Measurements from ENCODE around the gene CEP55. TPM values are rescaled to one million over a fixed set of nuclear protein-coding genes. Genes with fewer than 3 reads are reported as not detected.

The CEP55 gene
- total and polyA plus RNA-seq, 4 donors, result under 0.01 to 4.1 (median 0.46) TPM

DNA sequence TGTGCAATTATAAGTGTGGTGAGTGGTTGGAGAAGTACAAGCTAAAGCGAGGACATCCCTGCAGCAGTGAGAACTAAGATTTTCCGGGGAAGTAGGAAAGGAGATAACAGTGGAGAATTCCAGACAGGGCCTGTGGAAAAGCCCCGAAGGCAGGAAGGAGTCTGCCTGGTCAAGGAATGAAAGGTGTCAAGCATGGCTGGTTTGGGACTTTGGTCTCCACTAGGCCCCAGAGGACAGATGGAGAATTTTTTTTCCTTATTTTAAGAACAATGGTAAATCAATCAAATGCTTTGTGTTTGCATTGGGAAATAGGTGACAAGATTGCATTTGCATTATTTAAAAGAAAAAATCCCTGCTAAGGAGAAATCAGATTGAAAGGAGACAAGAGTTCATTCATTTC is 3.2 kb upstream of the CEP55 start:
- Histone ChIP-seq H3K27me3 (ENCODE audit: control insufficient read depth in 4 of 4, insufficient read depth in 4 of 4, low read length in 3 of 4) (no peaks in the 10 kb centered on the region), H3K4me1 (ENCODE audit: control insufficient read depth in 4 of 4, insufficient read depth in 4 of 4, low read length in 3 of 4) (peaks cover 3 to 13% (median 8%) of the 10 kb centered on the region in 4 donors), H3K36me3 (ENCODE audit: control insufficient read depth in 4 of 4, insufficient read depth in 3 of 4, low read depth in 1 of 4, low read length in 3 of 4) (no peaks in the 10 kb centered on the region), H3K27ac (ENCODE audit: low read depth in 1 of 2, low read length in 2 of 2) (no peak overlapping the region), H3K9me3 (ENCODE audit: control insufficient read depth in 4 of 4, low read length in 3 of 4) (no peaks in the 10 kb centered on the region), H3K4me3 (ENCODE audit: low read depth in 1 of 3, low read length in 3 of 3) (no peak overlapping the region), H3K9ac (ENCODE audit: low read depth in 1 of 2, low read length in 2 of 2) (no peak overlapping the region)
- no peak for DNase-seq (ENCODE audit: low spot score)
- TF ChIP-seq GABPA (IDR thresholded peaks at IDR 0.05 in 1 of 2, conservative IDR thresholded peaks at IDR 0.05 in 1 of 2), result no peak
- TF ChIP-seq, protein P1, sequence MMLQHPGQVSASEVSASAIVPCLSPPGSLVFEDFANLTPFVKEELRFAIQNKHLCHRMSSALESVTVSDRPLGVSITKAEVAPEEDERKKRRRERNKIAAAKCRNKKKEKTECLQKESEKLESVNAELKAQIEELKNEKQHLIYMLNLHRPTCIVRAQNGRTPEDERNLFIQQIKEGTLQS (IDR thresholded peaks at IDR 0.05), result no peak
- TF ChIP-seq RAD21 (IDR thresholded peaks at IDR 0.05), result no peak
- no peak for TF ChIP-seq RXRA (IDR thresholded peaks at IDR 0.05)
- no peak for TF ChIP-seq SP1 (IDR thresholded peaks at IDR 0.05)
- TF ChIP-seq NR2F2 (IDR thresholded peaks at IDR 0.05), result no peak
- TF ChIP-seq, protein P2, sequence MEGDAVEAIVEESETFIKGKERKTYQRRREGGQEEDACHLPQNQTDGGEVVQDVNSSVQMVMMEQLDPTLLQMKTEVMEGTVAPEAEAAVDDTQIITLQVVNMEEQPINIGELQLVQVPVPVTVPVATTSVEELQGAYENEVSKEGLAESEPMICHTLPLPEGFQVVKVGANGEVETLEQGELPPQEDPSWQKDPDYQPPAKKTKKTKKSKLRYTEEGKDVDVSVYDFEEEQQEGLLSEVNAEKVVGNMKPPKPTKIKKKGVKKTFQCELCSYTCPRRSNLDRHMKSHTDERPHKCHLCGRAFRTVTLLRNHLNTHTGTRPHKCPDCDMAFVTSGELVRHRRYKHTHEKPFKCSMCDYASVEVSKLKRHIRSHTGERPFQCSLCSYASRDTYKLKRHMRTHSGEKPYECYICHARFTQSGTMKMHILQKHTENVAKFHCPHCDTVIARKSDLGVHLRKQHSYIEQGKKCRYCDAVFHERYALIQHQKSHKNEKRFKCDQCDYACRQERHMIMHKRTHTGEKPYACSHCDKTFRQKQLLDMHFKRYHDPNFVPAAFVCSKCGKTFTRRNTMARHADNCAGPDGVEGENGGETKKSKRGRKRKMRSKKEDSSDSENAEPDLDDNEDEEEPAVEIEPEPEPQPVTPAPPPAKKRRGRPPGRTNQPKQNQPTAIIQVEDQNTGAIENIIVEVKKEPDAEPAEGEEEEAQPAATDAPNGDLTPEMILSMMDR (IDR thresholded peaks at IDR 0.05; ENCODE audit: low read depth, low read length, missing input control), result no peak
- TF ChIP-seq, protein P3, sequence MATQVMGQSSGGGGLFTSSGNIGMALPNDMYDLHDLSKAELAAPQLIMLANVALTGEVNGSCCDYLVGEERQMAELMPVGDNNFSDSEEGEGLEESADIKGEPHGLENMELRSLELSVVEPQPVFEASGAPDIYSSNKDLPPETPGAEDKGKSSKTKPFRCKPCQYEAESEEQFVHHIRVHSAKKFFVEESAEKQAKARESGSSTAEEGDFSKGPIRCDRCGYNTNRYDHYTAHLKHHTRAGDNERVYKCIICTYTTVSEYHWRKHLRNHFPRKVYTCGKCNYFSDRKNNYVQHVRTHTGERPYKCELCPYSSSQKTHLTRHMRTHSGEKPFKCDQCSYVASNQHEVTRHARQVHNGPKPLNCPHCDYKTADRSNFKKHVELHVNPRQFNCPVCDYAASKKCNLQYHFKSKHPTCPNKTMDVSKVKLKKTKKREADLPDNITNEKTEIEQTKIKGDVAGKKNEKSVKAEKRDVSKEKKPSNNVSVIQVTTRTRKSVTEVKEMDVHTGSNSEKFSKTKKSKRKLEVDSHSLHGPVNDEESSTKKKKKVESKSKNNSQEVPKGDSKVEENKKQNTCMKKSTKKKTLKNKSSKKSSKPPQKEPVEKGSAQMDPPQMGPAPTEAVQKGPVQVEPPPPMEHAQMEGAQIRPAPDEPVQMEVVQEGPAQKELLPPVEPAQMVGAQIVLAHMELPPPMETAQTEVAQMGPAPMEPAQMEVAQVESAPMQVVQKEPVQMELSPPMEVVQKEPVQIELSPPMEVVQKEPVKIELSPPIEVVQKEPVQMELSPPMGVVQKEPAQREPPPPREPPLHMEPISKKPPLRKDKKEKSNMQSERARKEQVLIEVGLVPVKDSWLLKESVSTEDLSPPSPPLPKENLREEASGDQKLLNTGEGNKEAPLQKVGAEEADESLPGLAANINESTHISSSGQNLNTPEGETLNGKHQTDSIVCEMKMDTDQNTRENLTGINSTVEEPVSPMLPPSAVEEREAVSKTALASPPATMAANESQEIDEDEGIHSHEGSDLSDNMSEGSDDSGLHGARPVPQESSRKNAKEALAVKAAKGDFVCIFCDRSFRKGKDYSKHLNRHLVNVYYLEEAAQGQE (IDR thresholded peaks at IDR 0.05), result no peak
- 80% methylated on average over 3 of the region's 3 CpGs for whole genome bisulfite sequencing

GRCh38 chr10:93494494-93494893 is 1.9 kb upstream of the CEP55 start:
- H3K4me3 ChIP-seq (ENCODE audit: low read depth in 1 of 3, low read length in 3 of 3), result no peak overlapping the region
- H3K36me3 ChIP-seq (ENCODE audit: control insufficient read depth in 4 of 4, insufficient read depth in 3 of 4, low read depth in 1 of 4, low read length in 3 of 4), result no peaks in the 10 kb centered on the region
- WGBS, result 98% methylated on average over 2 of the region's 2 CpGs
- peaks cover 3 to 13% (median 8%) of the 10 kb centered on the region in 4 donors for H3K4me1 ChIP-seq (ENCODE audit: control insufficient read depth in 4 of 4, insufficient read depth in 4 of 4, low read length in 3 of 4)
- no peaks in the 10 kb centered on the region for H3K9me3 ChIP-seq (ENCODE audit: control insufficient read depth in 4 of 4, low read length in 3 of 4)
- no peak overlapping the region for H3K27ac ChIP-seq (ENCODE audit: low read depth in 1 of 2, low read length in 2 of 2)
- no peak for TF ChIP-seq TAF1 (conservative IDR thresholded peaks at IDR 0.05)
- TF ChIP-seq EGR1 (IDR thresholded peaks at IDR 0.05; ENCODE audit: low read depth in 2 of 2), result no peak
- no peak for TF ChIP-seq YY1 (IDR thresholded peaks at IDR 0.05)
- TF ChIP-seq FOXA2 (IDR thresholded peaks at IDR 0.05), result no peak
- TF ChIP-seq NR2F2 (IDR thresholded peaks at IDR 0.05), result no peak
- no peak for TF ChIP-seq ZBTB33 (IDR thresholded peaks at IDR 0.05)
- TF ChIP-seq, protein P2 (IDR thresholded peaks at IDR 0.05; ENCODE audit: low read depth, low read length, missing input control), result no peak
- TF ChIP-seq, protein P1 (IDR thresholded peaks at IDR 0.05), result no peak
- TF ChIP-seq HNF4G (IDR thresholded peaks at IDR 0.05), result no peak
- TF ChIP-seq JUND (IDR thresholded peaks at IDR 0.05), result no peak
- TF ChIP-seq HNF4A (conservative IDR thresholded peaks at IDR 0.05), result no peak
- TF ChIP-seq SP1 (IDR thresholded peaks at IDR 0.05), result no peak
- TF ChIP-seq RXRA (IDR thresholded peaks at IDR 0.05), result no peak
- TF ChIP-seq RAD21 (IDR thresholded peaks at IDR 0.05), result no peak
- no peak for TF ChIP-seq GABPA (IDR thresholded peaks at IDR 0.05 in 1 of 2, conservative IDR thresholded peaks at IDR 0.05 in 1 of 2)
- TF ChIP-seq, protein P4, sequence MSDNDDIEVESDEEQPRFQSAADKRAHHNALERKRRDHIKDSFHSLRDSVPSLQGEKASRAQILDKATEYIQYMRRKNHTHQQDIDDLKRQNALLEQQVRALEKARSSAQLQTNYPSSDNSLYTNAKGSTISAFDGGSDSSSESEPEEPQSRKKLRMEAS (IDR thresholded peaks at IDR 0.05), result no peak
- no peak overlapping the region for H3K9ac ChIP-seq (ENCODE audit: low read depth in 1 of 2, low read length in 2 of 2)
- DNase-seq (ENCODE audit: low spot score), result no peak
- no peaks in the 10 kb centered on the region for H3K27me3 ChIP-seq (ENCODE audit: control insufficient read depth in 4 of 4, insufficient read depth in 4 of 4, low read length in 3 of 4)
